ENCODE data around the gene TSFM.

Gene TSFM

GRCh38 chr12:57764662-57765002, 18.0 kb upstream of the TSFM start:
- Histone ChIP-seq H3K27me3 (replicated peaks) (peaks cover 27% of the 10 kb centered on the region), H3K27ac (no peak overlapping the region), H3K36me3 (replicated peaks) (peaks cover 6% of the 10 kb centered on the region), H3K4me3 (ENCODE audit: low read depth, low read length) (peak overlapping the region; percentile 39)
- TF ChIP-seq CTCF (IDR thresholded peaks at IDR 0.05; ENCODE audit: low read depth, low read length, missing control alignments), result no peak
- DNase-seq, result no peak
- in situ Hi-C loops (cut with HindIII; ENCODE audit: low pct_ligation_motif_present, low sequenced_read_pairs), result no loop called here

GRCh38 chr12:57765003-57765697, 17.4 kb upstream of the TSFM start:
- H3K27ac ChIP-seq, result no peak overlapping the region
- peak; percentile 62 for TF ChIP-seq CTCF (IDR thresholded peaks at IDR 0.05; ENCODE audit: low read depth, low read length, missing control alignments)
- H3K36me3 ChIP-seq (replicated peaks), result peaks cover 6% of the 10 kb centered on the region
- DNase-seq, result no peak
- peak overlapping the region; percentile 39 for H3K4me3 ChIP-seq (ENCODE audit: low read depth, low read length)
- in situ Hi-C loops (cut with HindIII; ENCODE audit: low pct_ligation_motif_present, low sequenced_read_pairs), result no loop called here
- peaks cover 27% of the 10 kb centered on the region for H3K27me3 ChIP-seq (replicated peaks)

GRCh38 chr12:57765698-57766463, 16.7 kb upstream of the TSFM start:
- no peak for DNase-seq
- TF ChIP-seq CTCF (IDR thresholded peaks at IDR 0.05; ENCODE audit: low read depth, low read length, missing control alignments), result no peak
- Histone ChIP-seq H3K27ac (no peak overlapping the region), H3K4me3 (ENCODE audit: low read depth, low read length) (peak overlapping the region; percentile 31), H3K27me3 (replicated peaks) (peaks cover 27% of the 10 kb centered on the region), H3K36me3 (replicated peaks) (peaks cover 10% of the 10 kb centered on the region)
- in situ Hi-C loops (cut with HindIII; ENCODE audit: low pct_ligation_motif_present, low sequenced_read_pairs), result no loop called here

- TF ChIP-seq CTCF (IDR thresholded peaks at IDR 0.05; ENCODE audit: low read depth, low read length, missing control alignments), result no peak
- DNase-seq, result no peak
- Histone ChIP-seq H3K36me3 (replicated peaks) (peaks cover 10% of the 10 kb centered on the region), H3K27me3 (replicated peaks) (peaks cover 27% of the 10 kb centered on the region), H3K4me3 (ENCODE audit: low read depth, low read length) (peak within 1 kb of the TSS; percentile 31), H3K27ac (no peak within 1 kb of the TSS)
- in situ Hi-C loops (cut with HindIII; ENCODE audit: low pct_ligation_motif_present, low sequenced_read_pairs), result no loop called here
Observed at GRCh38 chr12:57766464-57767304, 15.9 kb upstream of the TSFM start, which contains the start of gene CYP27B1. TSS of gene CYP27B1 (minus strand) at chr12:57767078. CDS start at chr12:57767041, 37 bp downstream.

GRCh38 chr12:57767305-57767698, 15.3 kb upstream of the TSFM start:
- Histone ChIP-seq H3K27ac (no peak overlapping the region), H3K4me3 (ENCODE audit: low read depth, low read length) (no peak overlapping the region), H3K27me3 (replicated peaks) (peaks cover 27% of the 10 kb centered on the region), H3K36me3 (replicated peaks) (peaks cover 10% of the 10 kb centered on the region)
- no peak for TF ChIP-seq CTCF (IDR thresholded peaks at IDR 0.05; ENCODE audit: low read depth, low read length, missing control alignments)
- in situ Hi-C loops (cut with HindIII; ENCODE audit: low pct_ligation_motif_present, low sequenced_read_pairs), result no loop called here
- no peak for DNase-seq

All from brain microvascular endothelial cell (primary cell).